Loucy (cell line): ENCODE data around the gene AKAP13.
A peak's percentile ranks its signal among the peaks of the same experiment; 100 is the strongest.
"Not testable (repeated sequence)": the region's sequence is repeated elsewhere in the genome, so short reads cannot be mapped to it uniquely, and the experiment has no call there.

Experiments used
- H2AFZ ChIP-seq: fragments of 200-600 bp; sonication (generic); 2 replicates; pipeline ENCODE4 v1.6.0; 2016; ENCODE audit warnings: antibody characterized with exemption, mild to moderate bottlenecking, low read length, moderate library complexity
- H3F3A ChIP-seq: fragments of 200-600 bp; 2 replicates; pipeline ENCODE4 v1.6.0; 2016; ENCODE audit warnings: antibody characterized with exemption, low read depth, mild to moderate bottlenecking
- H3K27me3 ChIP-seq: fragments of 200-600 bp; sonication (generic); 2 replicates; pipeline ENCODE4 v1.6.1; 2014; ENCODE audit warnings: low read length, mild to moderate bottlenecking; ENCODE audit not compliant: insufficient read depth, poor library complexity, severe bottlenecking
- H3K36me3 ChIP-seq: fragments of 200-600 bp; sonication (generic); 2 replicates; pipeline ENCODE4 v1.6.1; 2016; ENCODE audit warnings: low read length; ENCODE audit not compliant: insufficient read depth
- H3K4me1 ChIP-seq: fragments of 200-600 bp; sonication (generic); 2 replicates; pipeline ENCODE4 v1.5.1; 2014; ENCODE audit warnings: low read length, mild to moderate bottlenecking; ENCODE audit not compliant: insufficient read depth, poor library complexity, severe bottlenecking
- H3K4me2 ChIP-seq: fragments of 200-600 bp; sonication (generic); 2 replicates; pipeline ENCODE4 v1.6.0; 2014; ENCODE audit warnings: antibody characterized with exemption, low read length, low read depth, mild to moderate bottlenecking; ENCODE audit not compliant: poor library complexity, severe bottlenecking
- H3K4me3 ChIP-seq: fragments of 200-600 bp; sonication (generic); 2 replicates; pipeline ENCODE4 v1.5.1; 2014; ENCODE audit warnings: low read length, mild to moderate bottlenecking, mixed read lengths; ENCODE audit not compliant: poor library complexity, severe bottlenecking
- H3K79me2 ChIP-seq: fragments of 200-600 bp; sonication (generic); 2 replicates; pipeline ENCODE4 v1.6.1; 2014; ENCODE audit warnings: low read length; ENCODE audit not compliant: insufficient read depth
- H3K9ac ChIP-seq: fragments of 200-600 bp; sonication (generic); 2 replicates; pipeline ENCODE4 v1.6.0; 2014; ENCODE audit warnings: mild to moderate bottlenecking, low read depth, low read length, moderate library complexity; ENCODE audit not compliant: poor library complexity, severe bottlenecking
- H3K9me2 ChIP-seq: fragments of 200-600 bp; sonication (generic); replicated peaks from 2 replicates; pipeline ENCODE4 v1.6.1; 2016; ENCODE audit warnings: low read depth, low read length, mixed read lengths
- H3K9me3 ChIP-seq: fragments of 200-600 bp; sonication (generic); 2 replicates; pipeline ENCODE4 v1.6.1; 2014; ENCODE audit warnings: mild to moderate bottlenecking, antibody characterized with exemption, low read length, low read depth; ENCODE audit not compliant: insufficient read depth
- H4K20me1 ChIP-seq: fragments of 200-600 bp; sonication (generic); 2 replicates; pipeline ENCODE4 v1.6.0; 2014; ENCODE audit warnings: antibody characterized with exemption, low read length, mild to moderate bottlenecking; ENCODE audit not compliant: insufficient read depth, poor library complexity, severe bottlenecking
- CTCF ChIP-seq: fragments of 200-600 bp; sonication (generic); conservative IDR thresholded peaks from 2 replicates; pipeline ENCODE4 v1.5.1; 2014; ENCODE audit warnings: mild to moderate bottlenecking, antibody characterized with exemption, low read length
- EZH2phosphoT487 ChIP-seq: fragments of 200-600 bp; IDR thresholded peaks from 2 replicates; pipeline ENCODE4 v1.6.1; 2018; ENCODE audit warnings: antibody characterized with exemption, mild to moderate bottlenecking, moderate library complexity, borderline replicate concordance

The AKAP13 gene

GRCh38 chr15:85583923-85584390, 203.6 kb downstream of the AKAP13 start:
- Histone ChIP-seq H3K79me2 (peaks cover 51% of the 10 kb centered on the region), H3K4me3 (peak overlapping the region; percentile 70), H2AFZ (no peak overlapping the region), H3K9me2 (no peaks in the 10 kb centered on the region), H3K4me1 (peaks cover 65% of the 10 kb centered on the region), H3K36me3 (peaks cover 30% of the 10 kb centered on the region; the same call in 1 of the 2 replicates), H3K9ac (peak overlapping the region; percentile 71), H3F3A (peaks cover 17% of the 10 kb centered on the region), H3K27me3 (no peaks in the 10 kb centered on the region), H3K4me2 (peak overlapping the region; percentile 73), H4K20me1 (no peaks in the 10 kb centered on the region), H3K9me3 (no peaks in the 10 kb centered on the region)
- TF ChIP-seq CTCF (no peak), EZH2phosphoT487 (no peak)

DNA sequence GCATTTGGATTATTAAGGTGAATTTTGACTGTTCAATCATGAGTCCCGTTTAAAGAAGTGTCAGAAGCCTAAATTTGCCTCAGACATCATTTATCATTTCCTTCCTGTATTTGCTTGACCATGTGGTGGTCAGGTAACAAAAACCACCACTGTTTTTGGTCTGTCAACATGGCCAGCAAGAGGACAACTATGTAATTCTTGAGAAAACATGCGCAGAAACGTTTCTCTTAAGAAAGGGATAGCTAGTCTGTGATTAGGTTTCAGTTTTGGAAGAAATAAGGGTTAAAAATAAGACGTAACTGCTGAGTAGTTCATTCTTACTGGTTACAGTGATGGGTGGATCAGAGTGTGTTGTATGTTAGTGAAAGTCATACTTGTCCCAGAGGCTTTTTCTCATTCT, 204.5 kb downstream of the AKAP13 start:
- peaks cover 71% of the 10 kb centered on the region for H3K4me1 ChIP-seq
- no peaks in the 10 kb centered on the region for H3K9me3 ChIP-seq
- no peaks in the 10 kb centered on the region for H4K20me1 ChIP-seq
- H3K4me2 ChIP-seq = peak overlapping the region; percentile 73
- peaks cover 21% of the 10 kb centered on the region; the same call in 1 of the 2 replicates for H3K36me3 ChIP-seq
- H3F3A ChIP-seq = peaks cover 17% of the 10 kb centered on the region
- peak overlapping the region; percentile 70 for H3K4me3 ChIP-seq
- no peak overlapping the region for H2AFZ ChIP-seq
- H3K27me3 ChIP-seq = no peaks in the 10 kb centered on the region
- TF ChIP-seq EZH2phosphoT487 (no peak), CTCF (no peak)
- peak overlapping the region; percentile 71 for H3K9ac ChIP-seq
- H3K79me2 ChIP-seq = peaks cover 56% of the 10 kb centered on the region
- no peaks in the 10 kb centered on the region for H3K9me2 ChIP-seq

DNA sequence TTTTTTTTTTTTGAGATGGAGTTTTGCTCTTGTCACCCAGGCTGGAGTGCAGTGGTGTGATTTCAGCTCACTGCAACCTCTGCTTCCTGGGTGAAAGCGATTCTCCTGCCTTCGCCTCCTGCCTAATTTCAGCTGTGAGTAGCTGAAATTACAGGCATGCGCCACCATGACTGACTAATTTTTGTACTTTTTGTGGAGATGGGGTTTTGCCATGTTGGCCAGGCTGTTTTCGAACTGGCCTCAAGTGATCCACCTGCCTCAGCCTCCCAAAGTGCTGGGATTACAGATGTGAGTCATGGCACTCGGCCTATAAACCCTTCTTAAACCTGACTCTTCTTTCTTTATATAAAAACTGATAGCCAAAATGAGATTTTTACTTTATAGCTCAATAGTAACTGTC, 205.8 kb downstream of the AKAP13 start:
- H3K27me3 ChIP-seq, H3K9me2 ChIP-seq, H2AFZ ChIP-seq, H3K9me3 ChIP-seq, H4K20me1 ChIP-seq, H3K9ac ChIP-seq, H3K4me3 ChIP-seq: not testable (repeated sequence)
- Histone ChIP-seq H3F3A (peaks cover 17% of the 10 kb centered on the region), H3K36me3 (peaks cover 13% of the 10 kb centered on the region; the same call in 1 of the 2 replicates), H3K79me2 (peaks cover 61% of the 10 kb centered on the region), H3K4me2 (peak overlapping the region; percentile 73), H3K4me1 (peaks cover 61% of the 10 kb centered on the region)
